Activated naive CD8-positive, alpha-beta T cell (primary cell): ENCODE measurements around the gene GNGT2.
A peak's percentile ranks its signal among the peaks of the same experiment; 100 is the strongest.

Source experiments
- H3K27ac Mint-ChIP-seq: one replicate; pipeline ENCODE4 v1.8.0; 2021; ENCODE audit warnings: mixed read lengths
- H3K27me3 Mint-ChIP-seq: one replicate; pipeline ENCODE4 v1.8.0; 2021; ENCODE audit warnings: mixed read lengths
- H3K36me3 Mint-ChIP-seq: one replicate; pipeline ENCODE4 v1.8.0; 2021; ENCODE audit warnings: mixed read lengths
- H3K4me1 Mint-ChIP-seq: one replicate; pipeline ENCODE4 v1.8.0; 2021; ENCODE audit warnings: low read depth, mixed read lengths
- H3K4me3 Mint-ChIP-seq: one replicate; pipeline ENCODE4 v1.8.0; 2021; ENCODE audit warnings: mild to moderate bottlenecking, mixed read lengths
- H3K9me3 Mint-ChIP-seq: one replicate; pipeline ENCODE4 v1.8.0; 2021; ENCODE audit warnings: low read depth, mixed read lengths

GNGT2 gene

GRCh38 chr17:49223168-49223516 is 12.8 kb upstream of the GNGT2 start:
- no peak overlapping the region for H3K27ac Mint-ChIP-seq
- H3K36me3 Mint-ChIP-seq: no peaks in the 10 kb centered on the region

GRCh38 chr17:49219987-49220386 is 9.6 kb upstream of the GNGT2 start:
- H3K4me3 Mint-ChIP-seq: no peak overlapping the region
- H3K27me3 Mint-ChIP-seq: no peaks in the 10 kb centered on the region
- peaks cover 59% of the 10 kb centered on the region for H3K4me1 Mint-ChIP-seq
- no peak overlapping the region for H3K27ac Mint-ChIP-seq
- peaks cover 9% of the 10 kb centered on the region for H3K36me3 Mint-ChIP-seq
- H3K9me3 Mint-ChIP-seq: no peaks in the 10 kb centered on the region

More at GRCh38 chr17:49223168-49223516, 12.8 kb upstream of the GNGT2 start:
- H3K27me3 Mint-ChIP-seq: peaks cover 2% of the 10 kb centered on the region
- no peaks in the 10 kb centered on the region for H3K9me3 Mint-ChIP-seq
- H3K4me3 Mint-ChIP-seq: peak overlapping the region; percentile 84
- H3K4me1 Mint-ChIP-seq: peaks cover 35% of the 10 kb centered on the region

GRCh38 chr17:49218941-49219913 is 8.9 kb upstream of the GNGT2 start:
- Mint-ChIP-seq H3K27me3 (no peaks in the 10 kb centered on the region), H3K4me1 (peaks cover 63% of the 10 kb centered on the region), H3K9me3 (no peaks in the 10 kb centered on the region), H3K4me3 (peak overlapping the region; percentile 72), H3K27ac (peak overlapping the region; percentile 92), H3K36me3 (peaks cover 14% of the 10 kb centered on the region)

GRCh38 chr17:49217651-49218413 is 7.5 kb upstream of the GNGT2 start:
- Mint-ChIP-seq H3K36me3 (peaks cover 14% of the 10 kb centered on the region), H3K4me1 (peaks cover 66% of the 10 kb centered on the region), H3K27me3 (no peaks in the 10 kb centered on the region), H3K27ac (peak overlapping the region; percentile 93), H3K4me3 (peak overlapping the region; percentile 81), H3K9me3 (no peaks in the 10 kb centered on the region)

- Mint-ChIP-seq H3K4me1 (peaks cover 71% of the 10 kb centered on the region), H3K27me3 (no peaks in the 10 kb centered on the region), H3K9me3 (no peaks in the 10 kb centered on the region), H3K36me3 (peaks cover 14% of the 10 kb centered on the region), H3K27ac (peak overlapping the region; percentile 91), H3K4me3 (peak overlapping the region; percentile 78)
These were observed 6.7 kb upstream of the GNGT2 start for GRCh38 chr17:49216953-49217650.

GRCh38 chr17:49216482-49216881 is 6.1 kb upstream of the GNGT2 start:
- H3K4me1 Mint-ChIP-seq: peaks cover 75% of the 10 kb centered on the region
- H3K4me3 Mint-ChIP-seq: peak overlapping the region; percentile 78
- no peaks in the 10 kb centered on the region for H3K27me3 Mint-ChIP-seq
- peak overlapping the region; percentile 91 for H3K27ac Mint-ChIP-seq
- no peaks in the 10 kb centered on the region for H3K9me3 Mint-ChIP-seq
- peaks cover 14% of the 10 kb centered on the region for H3K36me3 Mint-ChIP-seq

GRCh38 chr17:49214676-49215360 is 4.4 kb upstream of the GNGT2 start:
- H3K27me3 Mint-ChIP-seq: no peaks in the 10 kb centered on the region
- no peaks in the 10 kb centered on the region for H3K9me3 Mint-ChIP-seq
- H3K4me1 Mint-ChIP-seq: peaks cover 86% of the 10 kb centered on the region
- peaks cover 14% of the 10 kb centered on the region for H3K36me3 Mint-ChIP-seq
- peak overlapping the region; percentile 78 for H3K4me3 Mint-ChIP-seq
- H3K27ac Mint-ChIP-seq: peak overlapping the region; percentile 96

- Mint-ChIP-seq H3K4me3 (peak overlapping the region; percentile 78), H3K27me3 (no peaks in the 10 kb centered on the region), H3K27ac (peak overlapping the region; percentile 96), H3K4me1 (peaks cover 86% of the 10 kb centered on the region), H3K9me3 (no peaks in the 10 kb centered on the region), H3K36me3 (peaks cover 14% of the 10 kb centered on the region)
These were observed 3.5 kb upstream of the GNGT2 start for GRCh38 chr17:49213847-49214246.

GRCh38 chr17:49213399-49213798 is 3.0 kb upstream of the GNGT2 start:
- H3K4me1 Mint-ChIP-seq: peaks cover 87% of the 10 kb centered on the region
- peak overlapping the region; percentile 96 for H3K27ac Mint-ChIP-seq

GRCh38 chr17:49209061-49209571 is 1.3 kb downstream of the GNGT2 start:
- Mint-ChIP-seq H3K36me3 (peaks cover 8% of the 10 kb centered on the region), H3K27me3 (no peaks in the 10 kb centered on the region), H3K4me1 (peaks cover 61% of the 10 kb centered on the region), H3K4me3 (peak overlapping the region; percentile 92), H3K27ac (peak overlapping the region; percentile 88), H3K9me3 (no peaks in the 10 kb centered on the region)

More at GRCh38 chr17:49213399-49213798, 3.0 kb upstream of the GNGT2 start:
- H3K36me3 Mint-ChIP-seq: peaks cover 14% of the 10 kb centered on the region
- H3K9me3 Mint-ChIP-seq: no peaks in the 10 kb centered on the region
- H3K27me3 Mint-ChIP-seq: no peaks in the 10 kb centered on the region
- H3K4me3 Mint-ChIP-seq: peak overlapping the region; percentile 69

GRCh38 chr17:49204516-49204915 is 5.9 kb downstream of the GNGT2 start:
- Mint-ChIP-seq H3K4me1 (peaks cover 21% of the 10 kb centered on the region), H3K27me3 (no peaks in the 10 kb centered on the region), H3K27ac (no peak overlapping the region), H3K9me3 (no peaks in the 10 kb centered on the region), H3K36me3 (peaks cover 13% of the 10 kb centered on the region), H3K4me3 (no peak overlapping the region)

GRCh38 chr17:49203796-49204195 is 6.6 kb downstream of the GNGT2 start:
- Mint-ChIP-seq H3K9me3 (no peaks in the 10 kb centered on the region), H3K4me1 (peaks cover 13% of the 10 kb centered on the region), H3K27ac (no peak overlapping the region), H3K27me3 (no peaks in the 10 kb centered on the region), H3K36me3 (peaks cover 13% of the 10 kb centered on the region), H3K4me3 (no peak overlapping the region)

- Mint-ChIP-seq H3K4me3 (no peak overlapping the region), H3K27ac (no peak overlapping the region), H3K36me3 (peaks cover 13% of the 10 kb centered on the region), H3K4me1 (peaks cover 1% of the 10 kb centered on the region), H3K9me3 (no peaks in the 10 kb centered on the region), H3K27me3 (no peaks in the 10 kb centered on the region)
These were observed 8.9 kb downstream of the GNGT2 start for GRCh38 chr17:49201481-49201927.
